GM21576 (cell line): ENCODE results near the gene WDR19.

Experiments
- ATAC-seq: cut with Tn5 transposase; IDR thresholded peaks from one replicate; pipeline ENCODE4 v1.9.1; 2021; ENCODE audit warnings: mild to moderate bottlenecking, moderate library complexity; ENCODE audit not compliant: unreplicated experiment

Gene WDR19

GRCh38 chr4:39295784-39296183, 113.5 kb downstream of the WDR19 start:
- no peak for ATAC-seq

GRCh38 chr4:39302901-39303300, 120.6 kb downstream of the WDR19 start:
- ATAC-seq: no peak

GRCh38 chr4:39303871-39304270, 121.5 kb downstream of the WDR19 start:
- ATAC-seq: no peak

GRCh38 chr4:39304651-39305050, 122.3 kb downstream of the WDR19 start:
- ATAC-seq: no peak

GRCh38 chr4:39305912-39306677, 123.8 kb downstream of the WDR19 start:
- no peak for ATAC-seq

- no peak for ATAC-seq
Measured at GRCh38 chr4:39308611-39309010, 126.3 kb downstream of the WDR19 start.

- no peak for ATAC-seq
Measured at GRCh38 chr4:39312816-39313215, 130.5 kb downstream of the WDR19 start.

- no peak for ATAC-seq
Measured at GRCh38 chr4:39319676-39320075, 137.3 kb downstream of the WDR19 start.

- no peak for ATAC-seq
Measured at GRCh38 chr4:39320381-39321115, 138.2 kb downstream of the WDR19 start.

- no peak for ATAC-seq
Measured at GRCh38 chr4:39323821-39324220, 141.5 kb downstream of the WDR19 start.

- ATAC-seq: no peak
Measured at GRCh38 chr4:39324446-39324845, 142.1 kb downstream of the WDR19 start.

GRCh38 chr4:39324897-39325613, 142.7 kb downstream of the WDR19 start:
- ATAC-seq: no peak

- ATAC-seq: no peak
Measured at GRCh38 chr4:39326468-39326977, 144.2 kb downstream of the WDR19 start.

GRCh38 chr4:39330353-39330752, 148.0 kb downstream of the WDR19 start:
- ATAC-seq: no peak

- ATAC-seq: no peak
Measured at GRCh38 chr4:39331191-39331590, 148.9 kb downstream of the WDR19 start.
